Urothelium cell line (cell line): Measurements from ENCODE around the gene RNU6-1.

Experiments used
- DNase-seq: peaks from one replicate; pipeline ENCODE4 v3.0.0; 2011; ENCODE audit warnings: low spot score, mixed read lengths
- FAIRE-seq: peaks from 2 replicates; lab custom pipeline; 2011; peaks lifted over from hg19 to GRCh38; lab: Jason Lieb, UNC

Gene RNU6-1

DNA sequence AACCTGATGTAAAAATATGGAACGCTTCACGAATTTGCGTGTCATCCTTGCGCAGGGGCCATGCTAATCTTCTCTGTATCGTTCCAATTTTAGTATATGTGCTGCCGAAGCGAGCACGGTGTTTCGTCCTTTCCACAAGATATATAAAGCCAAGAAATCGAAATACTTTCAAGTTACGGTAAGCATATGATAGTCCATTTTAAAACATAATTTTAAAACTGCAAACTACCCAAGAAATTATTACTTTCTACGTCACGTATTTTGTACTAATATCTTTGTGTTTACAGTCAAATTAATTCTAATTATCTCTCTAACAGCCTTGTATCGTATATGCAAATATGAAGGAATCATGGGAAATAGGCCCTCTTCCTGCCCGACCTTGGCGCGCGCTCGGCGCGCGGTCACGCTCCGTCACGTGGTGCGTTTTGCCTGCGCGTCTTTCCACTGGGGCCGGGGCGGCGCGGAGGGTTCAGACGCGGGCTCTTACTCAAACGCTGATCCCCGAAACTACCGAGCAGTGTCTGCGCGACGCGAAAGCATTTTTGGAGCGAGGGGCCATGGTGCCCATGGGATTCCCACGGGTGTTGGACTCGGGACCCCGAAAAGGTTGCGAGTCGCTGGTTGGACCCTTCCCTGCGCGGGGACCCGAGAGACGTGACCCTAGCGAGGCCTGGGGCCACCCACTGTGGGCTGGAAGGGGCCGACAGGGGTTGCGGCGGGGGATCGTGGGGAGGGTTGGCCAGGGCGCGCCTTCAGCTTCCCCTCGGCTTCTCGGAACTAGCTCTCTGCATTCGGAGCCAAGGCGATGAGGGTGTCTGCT, at the start of gene RNU6-1:
TSS of gene RNU6-1 (minus strand) at position 117 of the 820 bp plus-strand sequence.
- FAIRE-seq (peak; percentile 90), DNase-seq (peak; percentile 95)

GRCh38 chr15:67887776-67888175, 47.9 kb upstream of the RNU6-1 start:
- DNase-seq (no peak), FAIRE-seq (no peak)

DNA sequence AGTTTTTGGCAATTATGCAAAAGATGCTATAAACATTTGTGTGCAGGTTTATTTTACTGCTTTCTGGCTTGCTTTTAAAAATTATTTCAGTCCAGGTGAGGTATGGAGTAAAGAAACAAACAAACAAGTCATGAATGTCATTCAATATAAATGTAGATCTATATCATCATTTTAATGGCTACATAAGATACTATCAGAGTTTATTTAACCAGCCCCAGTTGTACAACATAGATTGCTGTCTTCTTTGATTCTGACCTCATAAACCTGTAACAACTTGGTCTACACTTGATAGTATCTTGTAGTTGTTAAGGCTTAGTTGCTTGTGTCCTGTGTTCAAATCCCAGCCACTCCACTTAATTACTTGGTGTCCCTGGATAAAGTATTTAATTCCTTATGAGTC, 46.0 kb upstream of the RNU6-1 start:
- FAIRE-seq, result no peak
- DNase-seq, result no peak

DNA sequence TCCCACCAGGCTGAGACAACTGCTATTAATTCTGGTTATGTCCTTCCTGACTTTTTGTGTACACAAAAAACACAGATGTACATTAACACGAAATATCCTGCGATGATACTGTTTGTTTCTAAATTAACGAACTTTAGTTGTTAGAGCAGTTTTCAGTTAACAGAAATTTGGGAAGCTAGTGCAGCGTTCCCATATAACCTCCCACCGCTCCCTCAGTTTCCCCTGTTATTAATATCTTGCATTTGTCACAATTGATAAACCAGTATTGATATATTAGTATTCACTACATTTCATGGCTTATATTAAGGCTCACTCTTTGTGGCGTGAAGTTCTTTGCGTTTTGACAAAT, 45.3 kb upstream of the RNU6-1 start:
- no peak for FAIRE-seq
- no peak for DNase-seq

GRCh38 chr15:67884514-67885174, 44.8 kb upstream of the RNU6-1 start:
- FAIRE-seq (peak; percentile 88), DNase-seq (peak; percentile 95)

DNA sequence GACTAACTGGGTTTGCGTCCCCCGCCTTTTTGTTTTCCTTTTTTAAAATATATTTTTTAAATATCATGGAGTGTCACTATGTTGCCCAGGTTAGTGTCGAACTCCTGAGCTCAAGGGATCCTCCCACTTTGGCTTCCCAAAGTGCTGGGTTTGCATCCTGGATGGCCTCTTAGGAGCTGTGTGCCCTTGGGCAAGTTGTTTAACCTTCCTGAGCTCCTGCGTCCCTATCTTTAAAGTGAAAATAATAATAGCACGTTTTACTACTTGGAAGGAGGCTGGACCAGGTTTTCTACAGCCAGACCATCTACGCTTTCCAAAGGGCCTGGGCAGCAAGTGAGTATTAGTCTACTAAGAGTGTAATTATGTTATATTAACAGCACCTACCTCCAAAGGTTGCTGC, 44.2 kb upstream of the RNU6-1 start:
- no peak for DNase-seq

GRCh38 chr15:67883234-67883773, 43.5 kb upstream of the RNU6-1 start:
- DNase-seq (no peak), FAIRE-seq (no peak)

More for the DNA sequence above, 44.2 kb upstream of the RNU6-1 start:
- FAIRE-seq, result no peak

DNA sequence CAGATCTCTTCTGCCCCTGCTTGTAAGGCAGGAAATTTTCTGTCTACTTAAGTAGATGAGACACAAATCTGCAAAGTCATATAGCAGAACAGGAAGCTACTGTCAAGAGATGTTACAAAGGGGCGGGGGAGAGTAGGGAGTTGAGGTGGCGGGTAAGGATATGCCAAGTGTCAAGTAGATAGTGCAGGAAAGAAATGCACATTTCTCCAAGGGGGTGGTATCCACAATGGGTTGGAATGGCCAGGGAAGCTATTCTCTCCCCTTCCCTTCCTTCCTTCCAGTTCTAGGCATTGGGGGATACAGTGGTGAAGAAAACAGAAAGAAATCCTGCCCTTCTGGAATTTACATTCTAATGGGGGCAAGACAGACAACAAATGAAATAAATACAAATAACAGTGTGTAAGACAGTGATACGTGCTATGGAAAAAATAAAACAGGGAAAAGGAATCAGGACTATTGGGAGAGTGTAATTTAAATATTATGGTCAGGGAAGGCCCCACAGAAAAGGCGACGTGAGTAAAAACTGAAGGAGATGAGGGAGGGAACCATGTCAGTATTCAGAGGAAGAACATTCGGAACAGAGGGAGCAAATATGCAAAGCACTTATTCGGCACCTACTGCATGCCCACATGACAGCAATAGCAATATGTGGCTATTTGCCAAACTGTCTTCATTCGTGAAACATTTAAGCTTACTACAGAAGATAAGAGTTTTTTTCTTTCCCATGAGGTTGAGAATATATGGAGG, 42.8 kb upstream of the RNU6-1 start:
- FAIRE-seq, result no peak
- no peak for DNase-seq

GRCh38 chr15:67880651-67881182, 40.9 kb upstream of the RNU6-1 start:
- FAIRE-seq (no peak), DNase-seq (no peak)

DNA sequence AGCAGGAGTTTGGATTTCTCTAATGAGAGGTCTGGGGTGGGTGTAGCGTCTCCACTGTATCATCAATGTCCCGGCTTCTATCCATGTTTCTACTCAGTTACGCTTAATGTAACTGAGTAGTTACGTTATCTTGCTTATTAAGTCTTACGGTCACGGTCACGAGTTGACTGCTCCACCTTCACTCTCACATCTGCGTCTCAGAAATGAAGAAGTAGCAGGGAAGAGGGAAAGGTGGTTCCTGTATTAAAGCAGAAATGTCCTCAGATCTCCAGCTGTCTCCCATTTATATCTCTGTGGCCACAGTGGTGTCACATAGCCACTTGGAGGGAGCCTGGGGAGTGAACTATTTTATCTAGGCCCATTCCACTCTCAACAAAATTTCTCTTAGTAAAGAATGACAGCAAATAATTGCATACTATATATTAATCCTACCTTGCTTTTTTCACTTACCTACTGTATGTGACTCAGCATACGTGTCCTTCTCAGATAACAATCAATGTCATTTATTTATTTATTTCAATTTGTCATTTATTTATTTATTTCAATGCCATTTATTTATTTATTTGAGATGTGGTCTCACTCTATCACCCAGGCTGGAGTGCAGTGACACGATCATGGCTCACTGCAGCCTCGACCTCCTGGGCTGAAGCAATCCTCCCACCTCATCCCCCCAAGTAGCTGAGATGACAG, 39.7 kb upstream of the RNU6-1 start:
- DNase-seq, result no peak
- FAIRE-seq, result no peak

GRCh38 chr15:67878712-67879206, 38.9 kb upstream of the RNU6-1 start:
- FAIRE-seq (peak; percentile 82), DNase-seq (no peak)

DNA sequence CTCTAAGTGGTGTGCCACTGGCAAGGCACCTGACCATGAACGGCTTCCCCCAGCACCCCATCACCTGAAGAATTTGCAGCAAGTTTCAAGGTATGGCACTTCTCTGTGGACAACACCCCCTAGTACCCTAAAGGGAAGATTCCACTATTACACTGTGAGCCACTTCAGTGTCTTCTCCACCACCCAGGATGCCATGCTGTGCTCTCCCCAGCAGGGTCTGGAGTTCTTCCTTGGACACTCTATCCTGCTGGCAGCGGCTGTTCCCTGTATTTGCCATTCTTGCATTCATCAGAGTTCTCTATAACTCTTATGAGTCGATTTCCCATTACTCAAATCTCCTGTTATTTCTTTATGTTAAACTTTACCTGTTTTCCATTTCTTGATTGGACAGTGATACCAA, 33.9 kb upstream of the RNU6-1 start:
- no peak for FAIRE-seq

DNA sequence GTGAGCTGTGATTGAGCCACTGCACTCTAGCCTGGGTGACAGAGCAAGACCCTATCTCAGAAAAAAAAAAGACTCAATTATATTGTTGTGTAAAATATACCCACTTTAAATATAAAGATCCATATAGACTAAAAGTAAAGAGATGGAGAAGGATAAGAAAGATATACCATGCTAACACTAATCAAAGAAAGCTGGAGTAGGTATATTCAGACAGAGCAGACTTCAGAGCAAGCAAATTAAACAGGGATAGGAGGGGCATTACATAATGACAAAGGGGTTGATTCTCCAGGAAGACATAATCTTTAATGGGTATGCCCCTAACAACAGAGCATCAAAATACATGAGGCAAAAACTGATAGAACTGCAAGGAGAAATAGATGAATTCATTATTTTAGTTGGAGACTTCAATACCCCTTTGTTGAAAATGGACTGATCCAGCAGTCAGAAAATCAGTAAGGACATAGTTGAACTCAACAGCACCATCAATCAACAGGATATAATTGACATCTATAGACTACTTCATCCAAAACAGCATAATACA, 31.1 kb upstream of the RNU6-1 start:
- FAIRE-seq (peak; percentile 72), DNase-seq (no peak)

More for the DNA sequence above, 33.9 kb upstream of the RNU6-1 start:
- no peak for DNase-seq

DNA sequence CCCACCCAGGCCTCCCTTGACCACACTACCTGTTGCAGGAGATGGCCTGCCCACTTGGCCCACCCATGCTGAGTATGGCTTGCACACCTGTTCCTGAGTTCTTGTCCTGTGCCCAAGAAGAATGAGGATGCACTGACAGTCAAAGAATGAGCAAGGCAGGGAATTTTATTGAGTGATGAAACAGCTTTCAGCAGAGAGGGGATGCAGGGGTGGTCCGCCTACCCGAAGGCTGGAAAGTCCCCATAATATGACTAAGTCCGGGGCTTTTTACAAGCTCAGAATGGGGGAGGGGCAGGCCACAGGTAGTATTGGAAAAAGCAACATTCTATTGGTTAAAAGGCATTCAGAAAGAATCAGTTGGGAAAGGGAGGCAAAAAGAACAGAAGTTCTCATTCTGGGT, 29.9 kb upstream of the RNU6-1 start:
- DNase-seq (no peak), FAIRE-seq (peak; percentile 44)

GRCh38 chr15:67865766-67866165, 25.9 kb upstream of the RNU6-1 start:
- no peak for FAIRE-seq

GRCh38 chr15:67865331-67865730, 25.5 kb upstream of the RNU6-1 start:
- DNase-seq (no peak), FAIRE-seq (no peak)

More at GRCh38 chr15:67865766-67866165, 25.9 kb upstream of the RNU6-1 start:
- DNase-seq, result no peak

- DNase-seq (peak; percentile 92), FAIRE-seq (peak; percentile 23)
Measured at GRCh38 chr15:67863442-67863987, 23.7 kb upstream of the RNU6-1 start.

DNA sequence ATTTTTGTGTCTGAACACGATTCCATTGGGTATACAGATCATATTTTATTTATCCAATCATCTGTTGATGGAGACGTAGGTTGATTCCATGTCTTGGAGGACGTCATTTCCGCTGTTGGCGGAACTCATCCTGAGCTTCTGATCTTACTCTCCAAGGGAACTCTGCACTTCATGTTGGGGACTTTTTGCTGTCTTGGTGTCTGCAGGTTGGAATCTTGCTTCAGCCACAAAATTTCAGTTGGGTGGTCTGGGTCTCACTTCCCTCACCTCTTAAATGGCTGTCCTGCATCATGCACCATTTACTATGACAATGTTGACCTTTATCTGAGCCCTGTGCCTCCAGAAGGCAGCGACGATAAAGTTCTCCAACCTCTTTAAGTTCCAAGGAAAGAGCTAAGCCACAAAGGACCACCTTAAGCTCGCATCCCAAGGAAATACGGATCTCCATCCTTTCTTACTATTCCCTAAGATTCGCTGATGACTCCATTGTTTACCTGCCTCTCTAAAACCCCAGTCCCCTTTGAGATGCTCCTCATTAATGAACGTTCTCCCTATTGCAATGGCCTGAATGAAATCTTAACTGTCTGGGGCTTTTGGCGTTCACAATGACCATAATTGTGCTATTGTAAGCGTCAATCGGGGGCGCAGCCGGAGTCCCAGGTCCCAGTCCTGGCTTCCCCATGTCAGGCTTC, 23.1 kb upstream of the RNU6-1 start:
- no peak for DNase-seq
- no peak for FAIRE-seq

- DNase-seq (no peak), FAIRE-seq (no peak)
Measured at GRCh38 chr15:67861983-67862382, 22.1 kb upstream of the RNU6-1 start.
